GM21526 (cell line): ENCODE measurements around the gene LAT.
"Not testable (repeated sequence)": the region's sequence is repeated elsewhere in the genome, so short reads cannot be mapped to it uniquely, and the experiment has no call there.

Source experiments
- ATAC-seq: cut with Tn5 transposase; IDR thresholded peaks from one replicate; pipeline ENCODE4 v1.9.1; 2021; ENCODE audit warnings: moderate library complexity; ENCODE audit not compliant: unreplicated experiment, low FRiP score

LAT gene

GRCh38 chr16:29004496-29005139 is 19.8 kb downstream of the LAT start:
- not testable (repeated sequence) for ATAC-seq

- no peak for ATAC-seq
Observed at GRCh38 chr16:29007730-29008593, 23.1 kb downstream of the LAT start.

GRCh38 chr16:29009050-29009837 is 24.4 kb downstream of the LAT start:
- no peak for ATAC-seq

GRCh38 chr16:29009838-29010166 is 24.9 kb downstream of the LAT start:
- ATAC-seq, result no peak

- ATAC-seq, result no peak
Observed at GRCh38 chr16:29011112-29011511, 26.3 kb downstream of the LAT start.

- no peak for ATAC-seq
Observed at GRCh38 chr16:29011851-29012250, 27.0 kb downstream of the LAT start.

- ATAC-seq, result no peak
Observed at GRCh38 chr16:29012913-29013553, 28.2 kb downstream of the LAT start.

GRCh38 chr16:29014561-29015069 is 29.8 kb downstream of the LAT start:
- no peak for ATAC-seq

- ATAC-seq, result no peak
Observed at GRCh38 chr16:29022196-29022595, 37.3 kb downstream of the LAT start.

GRCh38 chr16:29023279-29024277 is 38.7 kb downstream of the LAT start:
- ATAC-seq, result no peak

- ATAC-seq, result no peak
Observed at GRCh38 chr16:29024278-29024677, 39.4 kb downstream of the LAT start.

GRCh38 chr16:29025218-29025617 is 40.4 kb downstream of the LAT start:
- no peak for ATAC-seq

- ATAC-seq, result no peak
Observed at GRCh38 chr16:29025735-29026134, 40.9 kb downstream of the LAT start.

- no peak for ATAC-seq
Observed at GRCh38 chr16:29028457-29029167, 43.8 kb downstream of the LAT start.

- no peak for ATAC-seq
Observed at GRCh38 chr16:29029168-29029994, 44.5 kb downstream of the LAT start.

GRCh38 chr16:29030086-29030840 is 45.4 kb downstream of the LAT start:
- ATAC-seq, result no peak
